MCF 10A (cell line): ENCODE results near the gene SLC1A1. TPM values are rescaled to one million over a fixed set of nuclear protein-coding genes. Genes with fewer than 3 reads are reported as not detected.

Experiments used
- BruUV-seq: library from RNA; stranded (reverse); fragments of 400-500 nt; replicated peaks from 2 replicates; lab custom pipeline; 2021; lab: Mats Ljungman, UMichigan
- CTCF ChIA-PET: fragments of 300-600 bp; sonication (Branson Sonifier 250); formaldehyde crosslinking; extraction: SDS; loops from one replicate; lab custom pipeline; 2021; ENCODE audit warnings: antibody characterized with exemption, inconsistent platforms; lab: Yijun Ruan, JAX
- POLR2A ChIA-PET: fragments of 300-600, 350-650 bp; sonication (Branson Sonifier 250); formaldehyde crosslinking; extraction: SDS; loops from one replicate; lab custom pipeline; 2020; ENCODE audit warnings: antibody characterized with exemption, inconsistent platforms; lab: Yijun Ruan, JAX
- DNase-seq: peaks from one replicate; pipeline ENCODE4 v3.0.0-alpha.2; 2018; ENCODE audit not compliant: unreplicated experiment
- H3K27ac Mint-ChIP-seq: one replicate; pipeline ENCODE4 v1.8.0; 2022; ENCODE audit warnings: mild to moderate bottlenecking, low read depth, mixed read lengths; ENCODE audit not compliant: unreplicated experiment
- H3K27me3 Mint-ChIP-seq: one replicate; pipeline ENCODE4 v1.8.0; 2022; ENCODE audit warnings: mixed read lengths; ENCODE audit not compliant: insufficient read depth, unreplicated experiment
- H3K36me3 Mint-ChIP-seq: one replicate; pipeline ENCODE4 v1.8.0; 2022; ENCODE audit warnings: mild to moderate bottlenecking, moderate library complexity, mixed read lengths; ENCODE audit not compliant: insufficient read depth, unreplicated experiment
- H3K4me1 Mint-ChIP-seq: one replicate; pipeline ENCODE4 v1.8.0; 2022; ENCODE audit warnings: mixed read lengths; ENCODE audit not compliant: insufficient read depth, unreplicated experiment
- H3K4me3 Mint-ChIP-seq: one replicate; pipeline ENCODE4 v1.8.0; 2022; ENCODE audit warnings: mild to moderate bottlenecking, moderate library complexity, mixed read lengths; ENCODE audit not compliant: unreplicated experiment
- H3K9me3 Mint-ChIP-seq: one replicate; pipeline ENCODE4 v1.8.0; 2022; ENCODE audit warnings: mixed read lengths; ENCODE audit not compliant: unreplicated experiment
- intact Hi-C: fragments of 100-400 bp; cut with micrococcal nuclease; formaldehyde crosslinking; loops from 2 replicates; pipeline ENCODE4 v1.14.1; 2022
- total RNA-seq: library from RNA; stranded (reverse); gene quantifications from 2 replicates; pipeline ENCODE4 v1.2.3, GENCODE V29; 2022
- TF ChIP-seq, protein P1 (sequence below): fragments of 200-600 bp; IDR thresholded peaks from one replicate; pipeline ENCODE4 v1.8.0; 2022; ENCODE audit warnings: antibody characterized with exemption, mild to moderate bottlenecking; ENCODE audit not compliant: unreplicated experiment

SLC1A1 gene
- total RNA-seq, 1 experiment from 2014 or later, result 0.16 TPM

DNA sequence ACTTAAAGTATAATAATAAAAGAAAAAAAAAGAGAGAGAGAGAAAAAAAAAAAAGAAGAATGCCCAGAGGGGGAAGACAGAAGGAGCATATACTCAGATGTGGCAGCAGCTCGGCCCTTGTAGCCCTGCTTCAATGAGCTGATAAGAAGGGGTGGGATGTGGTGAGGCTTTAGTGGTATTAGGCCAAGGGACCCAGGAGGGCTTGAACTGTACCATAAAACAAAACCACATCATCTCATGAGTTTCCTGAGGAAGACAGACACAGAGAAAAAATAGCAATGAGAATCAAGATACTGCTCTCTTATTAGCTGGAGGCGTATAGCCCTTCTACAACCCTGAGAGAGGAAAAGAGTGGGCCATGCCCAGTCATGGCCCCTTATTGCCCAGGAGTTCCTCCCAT is 72.8 kb downstream of the SLC1A1 start:
- TF ChIP-seq, protein P1, sequence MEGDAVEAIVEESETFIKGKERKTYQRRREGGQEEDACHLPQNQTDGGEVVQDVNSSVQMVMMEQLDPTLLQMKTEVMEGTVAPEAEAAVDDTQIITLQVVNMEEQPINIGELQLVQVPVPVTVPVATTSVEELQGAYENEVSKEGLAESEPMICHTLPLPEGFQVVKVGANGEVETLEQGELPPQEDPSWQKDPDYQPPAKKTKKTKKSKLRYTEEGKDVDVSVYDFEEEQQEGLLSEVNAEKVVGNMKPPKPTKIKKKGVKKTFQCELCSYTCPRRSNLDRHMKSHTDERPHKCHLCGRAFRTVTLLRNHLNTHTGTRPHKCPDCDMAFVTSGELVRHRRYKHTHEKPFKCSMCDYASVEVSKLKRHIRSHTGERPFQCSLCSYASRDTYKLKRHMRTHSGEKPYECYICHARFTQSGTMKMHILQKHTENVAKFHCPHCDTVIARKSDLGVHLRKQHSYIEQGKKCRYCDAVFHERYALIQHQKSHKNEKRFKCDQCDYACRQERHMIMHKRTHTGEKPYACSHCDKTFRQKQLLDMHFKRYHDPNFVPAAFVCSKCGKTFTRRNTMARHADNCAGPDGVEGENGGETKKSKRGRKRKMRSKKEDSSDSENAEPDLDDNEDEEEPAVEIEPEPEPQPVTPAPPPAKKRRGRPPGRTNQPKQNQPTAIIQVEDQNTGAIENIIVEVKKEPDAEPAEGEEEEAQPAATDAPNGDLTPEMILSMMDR, result no peak
- intact Hi-C loops, result no loop called here
- ChIA-PET POLR2A (interaction anchor here (0.6 kb wide), 1 partner anchor 116 kb away, joined by 3 read pairs; the partner anchor contains the start of gene CDC37L1), CTCF (no interaction called here)
- Mint-ChIP-seq H3K4me1 (no peaks in the 10 kb centered on the region), H3K9me3 (no peaks in the 10 kb centered on the region), H3K27me3 (no peaks in the 10 kb centered on the region), H3K27ac (no peak overlapping the region), H3K4me3 (no peak overlapping the region), H3K36me3 (no peaks in the 10 kb centered on the region)
- DNase-seq, result no peak
- BruUV-seq, result no TSS peak

DNA sequence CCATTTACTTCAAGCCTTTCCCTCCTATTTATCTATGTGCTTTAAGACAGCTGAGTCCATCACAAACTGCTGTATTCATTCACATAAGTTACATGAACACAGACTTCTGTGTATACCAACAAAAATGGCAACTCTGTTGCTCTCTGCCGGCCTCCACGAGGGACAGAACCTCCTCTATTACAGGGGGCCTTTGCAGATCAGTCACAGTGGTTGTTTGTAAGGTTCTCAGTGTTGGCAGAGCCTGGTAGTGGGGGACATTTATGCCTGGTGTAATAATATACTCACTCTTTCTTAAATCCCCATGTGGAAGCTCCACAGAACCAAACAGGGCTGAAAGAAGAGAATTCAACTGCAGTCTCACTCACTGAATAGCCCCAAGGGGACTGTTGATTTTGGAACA is 76.5 kb downstream of the SLC1A1 start:
- Mint-ChIP-seq H3K36me3 (no peaks in the 10 kb centered on the region), H3K4me3 (no peak overlapping the region), H3K27ac (no peak overlapping the region), H3K27me3 (no peaks in the 10 kb centered on the region), H3K9me3 (no peaks in the 10 kb centered on the region), H3K4me1 (no peaks in the 10 kb centered on the region)
- no peak for DNase-seq
- POLR2A ChIA-PET, result no interaction called here
- TF ChIP-seq, protein P1, result no peak
- BruUV-seq, result no TSS peak
- CTCF ChIA-PET, result interaction anchor here (0.6 to 0.7 kb wide), 3 partner anchors 71 to 882 kb away, joined by 3 read pairs; no protein-coding TSS in a partner anchor
- intact Hi-C loops, result no loop called here

DNA sequence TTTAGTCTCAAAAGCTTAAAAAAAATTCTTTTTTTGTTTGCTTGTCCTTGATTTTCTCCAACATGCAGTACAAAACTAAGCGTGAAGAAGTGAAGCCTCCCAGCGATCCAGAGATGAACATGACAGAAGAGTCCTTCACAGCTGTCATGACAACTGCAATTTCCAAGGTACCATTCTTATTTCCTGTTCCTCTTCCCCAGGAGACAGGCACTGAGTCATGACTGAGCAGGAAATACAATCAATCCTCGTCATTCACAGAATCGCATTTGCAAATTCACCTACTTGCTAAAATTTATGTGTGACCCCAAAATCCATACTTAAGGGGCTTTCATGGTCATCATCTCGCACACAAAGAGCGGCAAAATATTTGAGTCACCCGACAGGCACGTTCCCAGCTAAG is 77.3 kb downstream of the SLC1A1 start:
- Mint-ChIP-seq H3K9me3 (no peaks in the 10 kb centered on the region), H3K27me3 (no peaks in the 10 kb centered on the region), H3K4me3 (no peak overlapping the region), H3K36me3 (no peaks in the 10 kb centered on the region), H3K4me1 (no peaks in the 10 kb centered on the region), H3K27ac (no peak overlapping the region)
- no peak for DNase-seq
- POLR2A ChIA-PET, result no interaction called here
- intact Hi-C loops, result no loop called here
- BruUV-seq, result no TSS peak
- TF ChIP-seq, protein P1, result no peak
- CTCF ChIA-PET, result interaction anchor here (0.6 kb wide), 1 partner anchor 881 kb away, joined by 3 read pairs; no protein-coding TSS in a partner anchor

DNA sequence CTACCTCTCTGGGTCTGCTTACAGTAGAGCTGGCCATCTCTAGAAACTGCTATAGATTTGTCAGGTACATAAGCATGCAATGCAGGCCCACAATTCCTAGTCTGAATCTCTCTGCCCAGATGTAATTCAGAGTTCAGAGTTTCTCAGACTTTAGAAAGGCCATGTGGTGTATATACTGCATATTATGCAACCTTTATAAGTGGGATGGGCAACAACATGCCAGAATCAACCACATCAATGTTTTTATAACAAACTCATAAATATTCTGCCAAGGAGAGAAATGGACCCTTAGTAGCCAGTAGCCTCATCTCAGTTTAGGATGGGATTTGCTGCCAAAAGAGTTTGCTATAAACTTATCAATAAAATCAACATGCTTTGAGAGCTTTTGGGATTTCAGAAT is 78.8 kb downstream of the SLC1A1 start:
- H3K36me3 Mint-ChIP-seq, result no peaks in the 10 kb centered on the region
- no peaks in the 10 kb centered on the region for H3K27me3 Mint-ChIP-seq
- ChIA-PET CTCF (interaction anchor here (0.6 kb wide), 1 partner anchor 193 kb away, joined by 3 read pairs; no protein-coding TSS in a partner anchor), POLR2A (no interaction called here)
- H3K4me1 Mint-ChIP-seq, result no peaks in the 10 kb centered on the region
- TF ChIP-seq, protein P1, result no peak
- intact Hi-C loops, result no loop called here
- no peak overlapping the region for H3K4me3 Mint-ChIP-seq
- no peaks in the 10 kb centered on the region for H3K9me3 Mint-ChIP-seq
- BruUV-seq, result no TSS peak
- peak; percentile 31 for DNase-seq
- no peak overlapping the region for H3K27ac Mint-ChIP-seq
